PC-3 (cell line): Measurements from ENCODE around the gene NOX3.

ENCODE experiments used
- CTCF ChIP-seq: fragments of 300-600 bp; sonication (generic); conservative IDR thresholded peaks from 2 replicates; pipeline ENCODE4 v1.5.1; 2017; ENCODE audit warnings: antibody characterized with exemption, low read depth, mild to moderate bottlenecking, low read length
- EZH2 ChIP-seq: fragments of 300-600 bp; sonication (generic); IDR thresholded peaks from one replicate; pipeline ENCODE4 v1.6.1; 2017; ENCODE audit warnings: antibody characterized with exemption, mild to moderate bottlenecking, low read length; ENCODE audit not compliant: unreplicated experiment
- EZH2phosphoT487 ChIP-seq: fragments of 300-600 bp; sonication (generic); IDR thresholded peaks from 2 replicates; pipeline ENCODE4 v1.6.1; 2018; ENCODE audit warnings: mild to moderate bottlenecking, antibody characterized with exemption, low read length, borderline replicate concordance

- no peak for TF ChIP-seq CTCF
- no peak for TF ChIP-seq EZH2
- no peak for TF ChIP-seq EZH2phosphoT487
Observed at GRCh38 chr6:155415953-155416352, 39.7 kb downstream of the NOX3 start.
